ELF-1 (cell line): ENCODE measurements around the gene PCNX3.
A peak's percentile ranks its signal among the peaks of the same experiment; 100 is the strongest.

ENCODE experiments used
- DNase-seq: peaks from one replicate; pipeline ENCODE4 v3.0.0-alpha.2; 2016; ENCODE audit warnings: low read depth, low spot score

The PCNX3 gene

DNA sequence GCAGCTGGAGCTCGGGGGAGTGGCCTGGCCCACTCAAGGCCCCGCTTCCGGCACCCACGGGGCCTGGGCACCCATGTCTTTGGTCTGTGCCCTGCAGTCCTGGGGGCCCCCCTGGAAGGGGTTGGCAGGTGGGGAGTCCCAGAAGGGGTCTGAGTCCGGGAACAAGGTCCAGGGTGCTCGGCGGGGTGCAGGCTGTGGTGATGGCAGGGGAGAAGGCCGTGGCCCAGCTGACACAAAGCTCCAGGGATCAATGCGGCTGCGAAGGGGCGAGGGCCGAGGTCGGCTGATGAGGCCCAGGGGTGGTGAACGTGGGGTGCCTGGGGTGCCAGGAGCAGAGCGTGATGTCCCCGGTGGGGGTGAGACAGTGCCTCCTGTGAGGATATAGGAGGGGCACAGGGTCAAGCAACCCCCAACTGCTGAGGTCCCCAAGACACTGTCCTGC, 17.3 kb upstream of the PCNX3 start:
- DNase-seq, result no peak

DNA sequence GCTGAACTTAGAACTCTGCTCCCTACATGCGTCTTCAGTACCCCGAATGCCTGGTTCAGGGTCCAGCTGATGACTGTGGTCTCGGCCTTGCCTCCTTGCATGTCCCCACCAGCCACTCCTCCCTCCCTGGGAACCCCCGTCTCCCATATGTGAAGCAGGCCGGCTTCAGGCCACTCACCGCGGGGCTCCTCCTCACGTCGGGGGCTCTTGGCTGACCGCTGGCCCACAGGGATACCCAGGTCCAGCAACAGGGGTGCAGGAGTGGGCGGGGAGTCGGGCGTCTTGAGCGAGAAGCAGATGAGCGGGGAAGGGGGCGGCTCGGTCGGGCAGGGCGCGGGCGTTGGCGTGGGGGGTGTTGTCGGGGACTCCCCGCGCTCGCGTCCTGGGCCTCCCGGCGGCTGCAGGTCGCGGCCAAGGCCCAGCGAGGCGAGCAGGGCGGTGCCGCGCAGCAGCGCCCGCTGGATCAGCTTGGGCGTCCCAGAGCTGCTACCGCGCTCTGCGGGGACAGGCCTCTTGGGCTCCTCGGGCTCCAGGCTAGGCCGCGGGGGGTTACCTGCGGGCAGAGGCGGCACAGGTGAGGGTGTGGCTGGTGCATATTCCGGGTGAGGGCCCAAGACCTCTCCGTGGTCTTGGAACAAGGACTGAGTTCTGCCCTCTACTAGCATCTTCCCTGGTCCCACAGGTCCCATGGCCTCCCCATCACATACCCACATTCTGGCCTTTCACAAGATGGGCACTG, 16.2 kb upstream of the PCNX3 start:
- no peak for DNase-seq

DNA sequence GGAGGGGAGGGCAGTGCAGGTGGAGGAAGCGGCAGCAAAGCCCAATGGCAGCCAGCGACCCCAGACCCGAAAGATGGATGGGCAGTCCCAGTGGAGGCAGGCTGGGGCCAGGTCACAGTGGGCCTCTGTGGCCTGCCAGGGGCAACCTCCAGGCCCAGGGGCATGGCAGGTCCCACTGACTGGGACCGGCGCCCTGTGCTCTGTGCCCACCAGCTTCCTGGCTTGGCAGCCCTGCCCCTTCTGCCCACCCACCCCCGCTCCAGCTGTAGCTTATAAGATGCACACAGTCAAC, 15.7 kb upstream of the PCNX3 start:
- DNase-seq, result no peak

DNA sequence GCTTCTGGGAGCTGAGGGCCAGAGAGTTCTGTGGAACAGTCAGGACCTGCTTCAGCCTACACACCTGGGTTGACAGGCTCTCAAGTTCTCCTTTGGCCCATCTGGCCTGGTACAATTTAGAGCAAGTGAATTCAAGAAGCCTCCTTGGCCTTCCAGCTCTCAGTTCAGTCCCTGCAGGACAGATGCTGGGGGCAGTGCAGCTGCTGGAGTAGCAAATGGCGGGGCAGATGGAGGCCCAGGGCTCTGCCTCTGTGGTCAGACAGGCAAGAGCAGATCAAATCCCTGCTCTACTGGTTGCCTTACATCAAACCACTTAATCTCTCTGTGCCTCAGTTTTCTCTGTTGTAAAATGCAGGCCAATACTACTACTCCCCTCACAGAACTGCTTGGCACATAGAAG, 11.3 kb upstream of the PCNX3 start:
- DNase-seq, result no peak

DNA sequence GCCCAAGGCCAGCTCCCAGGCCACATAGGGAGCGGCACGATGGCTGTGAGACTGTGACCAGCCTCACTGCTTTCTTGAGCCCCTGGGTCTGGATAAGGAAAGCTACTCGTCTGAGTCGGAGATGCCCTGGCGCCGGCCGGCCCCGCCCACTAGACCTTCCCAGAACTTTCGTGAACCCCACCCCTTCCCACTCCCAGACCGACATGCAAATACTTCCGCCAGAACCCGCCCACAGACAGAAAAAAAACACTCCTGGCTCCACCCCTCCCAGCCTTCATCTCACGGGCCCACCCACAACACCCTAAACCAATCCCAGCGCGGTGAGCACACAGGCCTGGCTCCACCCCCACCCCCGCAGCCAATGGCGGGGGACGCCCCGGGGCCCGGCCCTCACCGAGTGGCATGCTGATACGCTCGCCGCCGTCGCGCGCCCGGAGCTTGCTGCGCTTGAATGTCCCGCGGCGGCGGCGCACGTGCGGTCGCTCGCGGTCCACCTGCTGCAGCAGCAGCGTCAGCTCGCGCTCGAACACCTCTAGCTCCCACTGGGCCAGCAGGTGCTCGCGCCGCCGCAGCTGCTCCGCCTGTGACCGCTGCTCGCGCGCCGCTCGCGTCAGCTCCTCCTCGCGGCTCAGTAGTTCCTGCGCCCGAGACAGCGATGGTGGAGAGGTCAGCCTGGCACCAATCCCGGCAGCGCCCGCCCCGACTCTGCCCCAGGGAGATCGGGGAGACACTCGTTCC, 8.5 kb upstream of the PCNX3 start:
- peak; percentile 100 for DNase-seq

DNA sequence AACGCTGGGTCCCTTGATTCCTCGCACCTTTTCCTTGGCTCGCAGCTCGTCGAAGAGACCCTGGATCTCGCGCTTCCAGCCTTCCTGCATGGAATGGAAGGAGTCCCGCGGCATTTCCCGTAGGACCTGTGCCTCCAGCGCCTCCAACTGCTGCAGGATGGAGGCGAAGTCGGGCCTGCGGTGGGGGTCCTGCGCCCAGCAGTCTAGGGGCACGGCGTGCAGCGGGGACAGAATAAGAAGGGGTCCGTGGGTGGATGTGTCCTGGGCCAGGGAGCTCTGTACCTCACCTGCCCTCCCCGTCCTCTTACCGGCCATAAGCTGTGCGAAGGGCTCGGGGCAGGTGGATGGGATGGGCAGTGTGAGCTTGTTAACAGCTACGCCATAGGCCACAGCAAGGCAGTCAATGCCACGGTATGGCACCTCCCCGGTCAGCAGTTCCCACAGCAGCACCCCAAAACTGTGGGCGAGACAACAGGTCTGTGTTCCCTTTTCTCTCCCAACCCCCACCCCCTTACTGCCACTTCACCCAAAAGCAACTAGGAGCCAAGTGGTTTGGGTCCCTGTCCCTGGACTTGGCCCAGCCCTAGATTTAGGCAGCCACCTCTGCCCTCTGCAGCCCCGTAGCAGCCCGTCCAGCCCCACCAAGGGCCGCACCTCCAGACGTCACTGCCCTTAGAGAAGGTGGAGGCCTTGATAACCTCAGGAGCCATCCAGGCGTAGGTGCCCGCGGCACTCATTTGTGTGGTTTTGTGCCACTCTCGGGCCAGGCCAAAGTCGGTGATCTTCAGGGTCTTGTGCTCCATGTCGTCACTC, 7.8 kb upstream of the PCNX3 start:
- DNase-seq, result no peak

DNA sequence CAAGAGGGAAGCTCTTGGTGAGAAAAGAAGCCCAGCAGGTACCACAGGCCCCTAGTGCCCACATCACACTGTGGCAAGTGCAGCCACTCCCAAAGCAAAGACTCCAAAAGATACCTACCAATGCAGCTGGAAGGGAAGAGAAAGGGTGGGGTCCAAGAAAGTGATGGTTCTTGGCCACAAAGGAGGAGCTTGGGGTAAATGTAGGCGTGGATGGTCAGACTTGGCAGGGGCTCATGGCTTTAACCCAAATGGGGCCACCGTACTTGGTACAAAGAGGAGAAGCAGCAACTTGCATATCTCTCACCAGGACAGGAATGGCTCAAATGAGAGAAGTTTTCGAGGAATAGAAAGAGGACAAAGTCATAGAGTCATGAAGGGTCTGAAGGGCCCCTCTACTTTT, 6.3 kb upstream of the PCNX3 start:
- no peak for DNase-seq

DNA sequence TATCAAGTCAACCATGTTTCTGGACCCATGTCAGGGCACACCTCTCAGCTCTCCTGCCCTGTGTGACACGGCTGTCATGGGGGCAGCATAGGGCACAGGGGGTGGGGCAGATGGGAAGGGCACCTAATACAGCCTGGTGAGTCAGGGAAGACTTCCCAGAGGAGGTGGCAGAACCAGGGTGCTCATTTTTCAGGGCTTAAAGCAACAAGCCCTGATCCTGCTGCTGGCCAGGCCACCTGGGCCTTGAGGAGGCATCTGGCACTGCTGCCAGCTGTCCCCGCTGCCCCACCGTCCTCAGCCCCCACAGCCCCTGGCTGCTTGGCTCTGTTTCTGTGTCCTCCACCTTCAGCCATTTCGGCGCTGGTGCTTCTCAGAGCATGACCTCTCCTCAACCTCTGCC, 5.9 kb upstream of the PCNX3 start:
- DNase-seq, result no peak

DNA sequence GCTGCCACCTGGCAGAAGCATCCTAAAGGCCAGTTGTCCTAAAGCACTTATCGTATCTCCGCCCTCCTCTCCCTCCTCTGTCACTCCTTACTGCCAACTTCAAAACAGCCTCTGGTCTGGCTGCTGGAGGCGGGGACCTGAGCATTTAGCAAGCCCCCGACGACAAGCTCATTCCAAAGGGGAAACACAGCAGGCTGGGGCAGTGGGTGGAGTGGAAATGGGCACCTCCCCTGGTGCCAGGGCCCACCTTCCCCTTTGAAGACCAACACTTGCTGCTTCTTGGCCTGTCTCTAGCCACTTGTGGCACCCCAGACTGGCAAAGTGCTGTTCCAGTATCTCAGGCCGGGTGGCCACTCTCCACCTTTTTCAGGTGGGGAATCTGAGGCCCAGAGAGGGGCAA, 5.2 kb upstream of the PCNX3 start:
- DNase-seq, result no peak

DNA sequence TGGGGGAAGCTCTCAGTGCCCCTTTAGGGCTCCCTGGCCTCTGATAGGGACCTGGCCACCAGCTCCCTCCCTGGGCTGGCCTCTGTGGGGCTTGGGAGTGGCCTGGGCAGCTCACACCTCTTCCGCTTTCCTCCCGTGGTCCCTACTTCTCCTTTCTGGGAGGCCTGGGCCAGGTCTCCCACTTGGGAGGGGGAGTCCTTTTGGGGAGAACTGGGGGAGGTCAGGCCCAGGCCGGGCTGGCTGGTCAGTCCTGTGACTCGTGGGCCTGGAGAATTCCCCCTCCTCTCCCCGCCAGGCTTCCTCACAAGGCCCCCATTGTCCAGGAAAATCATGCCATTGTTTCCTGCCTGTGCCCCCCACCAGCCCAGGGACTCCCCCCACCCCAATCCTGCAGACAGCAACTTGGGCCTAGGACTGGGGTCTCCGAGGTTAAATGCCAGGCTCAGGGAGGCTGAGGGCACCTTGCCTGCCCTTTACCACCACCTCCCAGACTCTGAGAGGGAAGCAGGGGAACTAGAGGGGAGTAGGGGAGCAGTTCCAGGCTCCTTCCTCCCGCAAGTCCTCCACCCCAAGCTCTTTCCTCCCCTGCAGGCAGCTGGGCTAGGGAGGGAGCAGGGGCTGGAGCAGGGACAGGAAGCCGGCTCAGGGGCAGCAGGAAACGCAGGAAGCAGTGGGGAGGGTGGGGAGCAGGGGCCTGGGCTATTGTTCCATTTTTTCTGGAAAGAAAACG, 4.4 kb upstream of the PCNX3 start:
- no peak for DNase-seq

DNA sequence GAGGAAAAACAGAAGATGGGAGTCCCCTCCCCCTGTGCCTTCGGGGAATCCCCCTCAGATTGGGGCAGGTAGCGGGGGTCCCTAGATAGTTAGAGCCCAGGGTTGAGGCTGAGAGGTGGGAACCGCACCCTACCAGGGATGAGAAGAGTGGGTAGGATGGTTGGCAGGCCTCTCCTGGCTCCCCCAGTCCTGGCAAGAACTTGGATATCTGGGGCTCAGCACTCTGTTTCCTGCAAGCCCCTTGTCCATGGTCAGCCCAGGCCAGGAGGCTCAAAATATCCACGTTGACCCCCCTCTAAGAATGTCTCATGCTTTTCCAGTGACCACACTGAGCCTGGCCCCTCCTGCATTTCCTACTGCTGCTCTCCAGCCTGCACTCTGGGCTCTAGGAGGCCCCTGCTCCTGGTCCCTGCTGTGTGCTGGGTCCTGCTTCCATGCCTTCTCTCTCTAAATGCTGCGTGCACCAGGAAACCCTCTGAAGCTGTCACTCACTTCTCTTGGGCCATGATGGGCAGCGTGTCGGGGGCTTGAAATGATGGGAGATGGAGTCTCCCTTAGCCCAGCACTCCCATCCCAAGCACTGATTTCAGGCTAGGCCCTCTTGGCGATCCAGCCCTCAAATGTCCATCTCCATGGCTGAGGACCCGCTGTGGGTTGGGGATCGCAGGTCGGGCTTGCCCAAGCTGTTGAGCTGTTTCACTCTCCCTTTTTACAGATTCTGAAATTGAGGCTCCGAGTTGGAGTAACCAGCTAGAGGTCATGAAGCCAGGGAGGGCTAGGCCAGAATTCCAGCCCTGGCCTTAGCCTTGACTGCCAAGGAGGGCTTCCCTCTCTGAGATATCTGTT, 3.6 kb upstream of the PCNX3 start:
- no peak for DNase-seq

DNA sequence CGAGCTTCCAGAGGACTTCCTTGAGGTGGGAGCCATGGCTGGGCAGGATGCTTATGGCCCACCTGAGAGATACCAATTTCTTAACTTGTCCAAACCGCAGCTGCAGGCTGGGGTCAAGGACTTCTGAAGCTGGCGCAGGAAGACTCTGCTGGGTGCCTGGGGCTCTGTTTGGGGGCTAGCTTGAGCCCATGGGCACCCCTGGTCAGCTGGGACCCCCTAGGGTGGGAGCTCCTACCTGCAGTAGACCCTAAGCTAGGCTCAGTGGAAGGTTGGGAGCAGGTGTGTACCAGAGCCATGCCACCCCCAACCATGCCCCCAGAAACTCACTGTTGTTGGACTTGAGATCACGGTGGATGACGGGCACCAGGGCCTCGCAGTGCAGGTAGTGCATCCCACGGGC, 2.9 kb upstream of the PCNX3 start:
- no peak for DNase-seq

DNA sequence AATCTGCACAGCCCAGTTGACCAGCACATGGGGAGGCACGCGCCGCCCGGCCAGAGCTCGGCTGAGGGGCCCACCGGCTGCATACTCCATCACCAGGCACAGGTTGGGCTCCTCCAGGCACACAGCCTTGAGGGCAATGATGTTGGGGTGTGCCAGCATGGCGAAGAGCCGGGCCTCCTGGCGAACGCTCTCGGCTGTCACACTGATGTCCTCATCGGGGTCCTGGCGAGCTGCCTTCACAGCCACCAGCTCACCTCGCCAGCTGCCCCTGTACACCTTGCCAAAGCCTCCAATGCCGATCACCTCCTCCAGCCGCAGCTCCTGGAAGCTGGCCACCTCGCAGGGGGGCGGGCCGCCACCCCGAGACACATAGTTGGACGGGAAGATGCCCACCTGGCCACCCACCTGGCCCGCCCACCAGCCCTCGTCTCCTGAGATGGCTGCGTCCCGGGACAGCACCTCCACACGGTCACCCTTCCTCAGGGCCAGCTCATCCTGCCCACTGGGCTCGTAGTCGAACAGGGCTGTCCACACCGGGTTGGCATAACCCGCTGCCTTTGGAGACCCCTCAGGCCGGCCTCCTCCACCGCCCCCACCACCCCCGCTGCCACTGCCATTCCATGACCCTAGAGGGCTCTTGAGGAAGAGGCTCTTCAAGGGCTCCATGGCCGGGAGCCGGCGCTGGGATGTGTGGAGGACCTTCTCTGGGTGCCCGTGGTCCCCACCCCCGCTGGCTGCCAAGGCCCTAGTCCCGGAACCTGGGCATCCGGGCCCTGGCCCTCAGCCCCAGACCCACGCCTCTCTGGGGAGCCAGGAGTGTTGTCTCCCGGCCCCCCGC, 2.3 kb upstream of the PCNX3 start:
- no peak for DNase-seq

DNA sequence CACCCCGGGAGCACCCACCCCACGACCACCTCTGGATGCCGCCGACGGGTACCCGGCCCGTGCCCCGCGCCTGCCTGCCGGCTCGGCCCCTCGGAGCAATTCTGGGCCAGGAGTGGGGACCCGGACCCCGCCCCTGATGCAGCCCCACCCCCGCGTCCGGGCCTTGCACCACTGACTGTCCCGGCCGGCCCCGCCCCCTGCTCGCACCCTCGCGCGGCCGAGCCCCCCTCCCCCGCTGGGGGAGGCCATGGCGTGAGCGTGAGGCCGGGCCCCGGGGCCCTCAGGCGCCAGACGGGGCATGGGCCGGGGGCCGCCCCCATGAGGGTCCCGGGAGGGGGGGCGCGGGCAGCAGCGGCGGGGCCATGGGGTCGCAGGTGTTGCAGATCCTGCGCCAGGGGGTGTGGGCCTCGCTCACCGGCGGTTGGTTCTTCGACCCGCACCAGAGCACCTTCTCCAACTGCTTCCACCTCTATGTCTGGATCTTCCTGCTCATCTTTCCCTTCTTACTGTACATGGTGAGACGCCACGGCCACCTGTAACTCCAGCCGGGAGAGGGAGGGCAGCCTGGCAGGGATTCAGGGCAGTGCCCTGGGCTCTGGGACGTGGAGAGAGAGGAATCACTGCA, 486 bp downstream of the PCNX3 start:
- DNase-seq, result no peak

DNA sequence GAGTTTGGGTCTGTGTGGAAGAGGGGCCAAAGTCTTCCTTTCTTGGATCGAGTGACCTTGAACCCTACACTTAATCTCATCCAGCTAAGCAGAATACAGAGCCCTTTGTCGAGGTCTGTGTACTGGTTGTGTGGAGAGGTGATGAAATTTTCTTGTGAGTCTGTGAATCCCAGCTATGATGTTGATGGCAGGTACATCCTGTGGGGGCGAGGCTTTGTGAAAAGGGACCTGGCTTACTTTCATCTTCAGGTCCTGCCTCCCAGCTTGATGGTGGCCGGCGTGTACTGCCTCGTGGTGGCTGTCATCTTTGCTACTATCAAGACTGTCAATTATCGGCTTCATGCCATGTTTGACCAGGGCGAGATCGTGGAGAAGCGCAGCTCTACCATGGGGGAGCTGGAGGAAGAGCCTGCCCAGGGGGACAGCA, 1.0 kb downstream of the PCNX3 start:
- no peak for DNase-seq

DNA sequence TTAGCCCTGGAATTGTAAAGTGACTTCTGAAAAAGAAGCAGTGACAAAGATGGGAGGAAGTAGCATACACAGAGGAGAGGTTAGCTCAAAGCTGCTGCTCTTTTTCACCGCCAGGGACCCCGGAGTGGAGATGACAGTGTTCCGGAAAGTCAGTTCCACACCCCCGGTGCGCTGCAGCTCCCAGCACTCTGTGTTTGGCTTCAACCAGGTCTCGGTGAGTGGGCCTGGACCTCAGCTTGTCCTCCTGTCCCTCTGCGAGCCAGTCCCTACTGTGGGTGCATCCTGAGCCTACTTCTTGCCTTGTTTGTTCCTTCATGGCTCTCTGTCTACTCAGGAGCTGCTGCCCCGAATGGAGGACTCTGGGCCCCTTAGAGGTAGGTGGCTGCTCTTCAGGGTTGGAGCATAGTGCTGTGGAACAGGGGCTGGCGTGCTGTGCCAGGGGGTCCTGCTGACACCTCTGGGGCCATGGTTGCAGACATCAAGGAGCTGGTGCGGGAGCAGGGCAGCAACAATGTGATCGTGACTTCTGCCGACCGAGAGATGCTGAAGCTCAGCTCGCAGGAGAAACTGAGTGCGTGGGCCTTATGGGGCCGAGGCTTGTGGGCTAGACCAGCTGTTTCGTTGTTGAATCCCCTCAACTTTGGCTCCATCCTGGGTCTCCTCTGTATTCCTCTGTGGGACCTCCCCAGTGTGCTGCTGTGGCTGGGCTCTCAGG, 1.7 kb downstream of the PCNX3 start:
- no peak for DNase-seq

DNA sequence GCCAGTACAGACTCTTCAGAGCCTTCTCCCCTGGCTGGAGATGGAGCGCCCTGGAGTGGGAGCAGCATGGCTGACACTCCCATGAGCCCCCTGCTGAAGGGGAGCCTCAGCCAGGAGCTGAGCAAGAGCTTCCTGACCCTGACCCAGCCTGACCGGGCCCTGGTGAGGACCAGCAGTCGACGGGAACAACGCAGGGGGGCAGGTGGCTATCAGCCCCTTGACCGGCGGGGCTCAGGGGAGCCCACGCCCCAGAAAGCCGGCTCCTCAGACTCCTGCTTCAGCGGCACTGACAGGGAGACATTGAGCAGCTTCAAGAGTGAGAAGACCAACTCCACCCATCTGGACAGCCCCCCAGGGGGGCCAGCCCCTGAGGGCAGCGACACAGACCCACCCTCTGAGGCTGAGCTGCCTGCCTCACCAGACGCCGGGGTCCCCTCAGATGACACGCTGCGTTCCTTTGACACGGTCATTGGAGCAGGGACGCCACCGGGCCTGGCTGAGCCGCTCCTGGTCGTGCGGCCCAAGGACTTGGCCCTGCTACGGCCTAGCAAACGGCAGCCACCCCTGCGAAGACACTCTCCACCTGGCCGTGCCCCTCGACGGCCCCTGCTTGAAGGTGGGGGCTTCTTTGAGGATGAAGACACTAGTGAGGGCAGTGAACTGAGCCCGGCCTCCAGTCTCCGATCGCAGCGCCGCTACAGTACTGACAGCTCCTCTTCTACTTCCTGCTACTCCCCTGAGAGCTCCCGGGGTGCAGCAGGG, 2.6 kb downstream of the PCNX3 start:
- DNase-seq, result no peak

DNA sequence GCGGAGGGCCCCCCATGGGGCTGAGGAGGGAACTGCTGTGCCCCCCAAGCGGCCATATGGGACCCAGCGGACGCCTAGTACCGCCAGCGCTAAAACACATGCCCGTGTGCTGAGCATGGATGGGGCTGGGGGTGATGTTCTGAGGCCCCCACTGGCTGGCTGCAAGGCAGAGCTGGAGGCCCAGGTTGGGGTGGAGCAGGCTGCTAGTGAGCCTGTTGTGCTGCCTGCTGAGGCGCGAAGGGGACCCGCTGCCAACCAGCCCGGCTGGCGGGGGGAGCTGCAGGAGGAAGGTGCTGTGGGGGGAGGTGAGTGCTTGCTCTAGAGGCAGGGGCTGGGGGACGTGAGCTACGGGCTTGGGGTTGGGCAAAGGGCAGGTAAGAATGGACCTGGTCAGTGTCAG, 3.2 kb downstream of the PCNX3 start:
- DNase-seq, result no peak
